HG02642 (cell line): ENCODE results near the gene FIBP.

Experiments
- ATAC-seq: cut with Tn5 transposase; IDR thresholded peaks from one replicate; pipeline ENCODE4 v1.9.1; 2021; ENCODE audit warnings: mild to moderate bottlenecking; ENCODE audit not compliant: unreplicated experiment, poor library complexity

FIBP gene

GRCh38 chr11:65861165-65861505, 27.1 kb downstream of the FIBP start:
- ATAC-seq, result no peak

GRCh38 chr11:65860278-65861164, 27.8 kb downstream of the FIBP start, which contains the start of gene MUS81:
Gene MUS81, plus strand, starts transcription at chr11:65860433. Its CDS starts 321 bp downstream, at chr11:65860754.
- peak; percentile 33 for ATAC-seq

GRCh38 chr11:65859812-65860277, 28.4 kb downstream of the FIBP start:
- no peak for ATAC-seq

- peak; percentile 50 for ATAC-seq
Observed at GRCh38 chr11:65859095-65859811, 29.0 kb downstream of the FIBP start.

GRCh38 chr11:65858681-65859087, 29.6 kb downstream of the FIBP start:
- no peak for ATAC-seq

- ATAC-seq, result peak; percentile 55
Observed at GRCh38 chr11:65857853-65858680, 30.2 kb downstream of the FIBP start, which contains the start of gene CFL1. Gene CFL1, minus strand, starts transcription at chr11:65858180. Its CDS starts 81 bp downstream, at chr11:65858099.

- ATAC-seq, result peak; percentile 3
Observed at GRCh38 chr11:65857500-65857852, 30.8 kb downstream of the FIBP start.

GRCh38 chr11:65856689-65857499, 31.4 kb downstream of the FIBP start:
- peak; percentile 22 for ATAC-seq

- no peak for ATAC-seq
Observed at GRCh38 chr11:65855927-65856363, 32.3 kb downstream of the FIBP start.

- no peak for ATAC-seq
Observed at GRCh38 chr11:65854852-65855837, 33.1 kb downstream of the FIBP start.

GRCh38 chr11:65854161-65854592, 34.1 kb downstream of the FIBP start:
- no peak for ATAC-seq

GRCh38 chr11:65853246-65853979, 34.9 kb downstream of the FIBP start:
- ATAC-seq, result no peak

- no peak for ATAC-seq
Observed at GRCh38 chr11:65852508-65853245, 35.6 kb downstream of the FIBP start.

- ATAC-seq, result no peak
Observed at GRCh38 chr11:65851811-65852507, 36.3 kb downstream of the FIBP start.

- ATAC-seq, result no peak
Observed at GRCh38 chr11:65851083-65851579, 37.1 kb downstream of the FIBP start.
